HepG2 (cell line): Measurements from ENCODE around the gene ELL. TPM values are rescaled to one million over a fixed set of nuclear protein-coding genes. Genes with fewer than 3 reads are reported as not detected.
A peak's percentile ranks its signal among the peaks of the same experiment; 100 is the strongest.

Source experiments
- BCL3 ChIP-seq: sonication (generic); formaldehyde crosslinking; IDR thresholded peaks from 2 replicates; pipeline ENCODE4 v1.5.1; 2020; ENCODE audit warnings: mild to moderate bottlenecking, missing genetic modification reagents, moderate library complexity
- HNF4G ChIP-seq, 2 experiments: sonication (generic) in 1 of 2; formaldehyde crosslinking in 1 of 2; IDR thresholded peaks; 2 replicates each; pipeline versions ENCODE4 v1.4.0 to v1.6.1; 2011 to 2020; ENCODE audit warnings: borderline replicate concordance in 2 of 2, low read depth in 2 of 2, mild to moderate bottlenecking in 2 of 2, low read length in 1 of 2, missing genetic modification reagents in 1 of 2, moderate library complexity in 1 of 2
- IKZF4 ChIP-seq: sonication (generic); formaldehyde crosslinking; IDR thresholded peaks from 2 replicates; pipeline ENCODE4 v1.5.1; 2020; ENCODE audit warnings: borderline replicate concordance, mild to moderate bottlenecking, low read depth, missing genetic modification reagents; ENCODE audit errors: not compliant biosample characterization
- IRF2 ChIP-seq: IDR thresholded peaks from 2 replicates; pipeline ENCODE4 v1.6.1; 2018; ENCODE audit warnings: missing genetic modification reagents, missing compliant biosample characterization
- IRX3 ChIP-seq: sonication (generic); formaldehyde crosslinking; IDR thresholded peaks from 2 replicates; pipeline ENCODE4 v1.8.1; 2023; ENCODE audit warnings: mild to moderate bottlenecking, low read depth, missing genetic modification reagents, borderline replicate concordance
- JUNB ChIP-seq: sonication (generic); formaldehyde crosslinking; IDR thresholded peaks from 2 replicates; pipeline ENCODE4 v1.8.0; 2022; ENCODE audit warnings: missing genetic modification reagents, mild to moderate bottlenecking, borderline replicate concordance
- KMT2B ChIP-seq: IDR thresholded peaks from 2 replicates; pipeline ENCODE4 v1.6.1; 2016; ENCODE audit warnings: missing genetic modification reagents, missing compliant biosample characterization
- NR3C1 ChIP-seq: sonication (generic); formaldehyde crosslinking; IDR thresholded peaks from 2 replicates; pipeline ENCODE4 v1.4.0; 2020; ENCODE audit warnings: missing genetic modification reagents
- PATZ1 ChIP-seq: sonication (generic); formaldehyde crosslinking; IDR thresholded peaks from 2 replicates; pipeline ENCODE4 v1.4.0; 2020; ENCODE audit warnings: missing genetic modification reagents
- RAD21 ChIP-seq: fragments of 450-650 bp; formaldehyde crosslinking; IDR thresholded peaks from 2 replicates; pipeline ENCODE4 v1.5.0; 2020; ENCODE audit warnings: mild to moderate bottlenecking
- RBFOX2 ChIP-seq: fragments of 200-400 bp; formaldehyde crosslinking; IDR thresholded peaks from 2 replicates; pipeline ENCODE4 v1.6.1; 2017; ENCODE audit warnings: low read depth, mild to moderate bottlenecking, low read length
- ZMAT3 ChIP-seq: sonication (generic); formaldehyde crosslinking; conservative IDR thresholded peaks from 2 replicates; pipeline ENCODE4 v1.7.0; 2021; ENCODE audit warnings: missing genetic modification reagents
- ZNF281 ChIP-seq: sonication (generic); formaldehyde crosslinking; IDR thresholded peaks from 2 replicates; pipeline ENCODE4 v1.4.0; 2020; ENCODE audit warnings: missing genetic modification reagents, borderline replicate concordance
- ZNF350 ChIP-seq: sonication (generic); formaldehyde crosslinking; IDR thresholded peaks from 2 replicates; pipeline ENCODE4 v1.4.0; 2020; ENCODE audit warnings: mild to moderate bottlenecking, low read depth, missing genetic modification reagents, borderline replicate concordance
- ZNF446 ChIP-seq: sonication (generic); formaldehyde crosslinking; IDR thresholded peaks from 2 replicates; pipeline ENCODE4 v1.5.0; 2020; ENCODE audit warnings: mild to moderate bottlenecking, missing genetic modification reagents
- ZNF563 ChIP-seq: sonication (generic); formaldehyde crosslinking; IDR thresholded peaks from 2 replicates; pipeline ENCODE4 v1.8.0; 2022; ENCODE audit warnings: mild to moderate bottlenecking, moderate library complexity, missing genetic modification reagents
- ZNF772 ChIP-seq: sonication (generic); formaldehyde crosslinking; IDR thresholded peaks from 2 replicates; pipeline ENCODE4 v1.5.0; 2020; ENCODE audit warnings: mild to moderate bottlenecking, missing genetic modification reagents
- ZNF784 ChIP-seq: sonication (generic); formaldehyde crosslinking; IDR thresholded peaks from 2 replicates; pipeline ENCODE4 v1.5.1; 2020; ENCODE audit warnings: missing genetic modification reagents, mild to moderate bottlenecking, borderline replicate concordance
- ZNF878 ChIP-seq: sonication (generic); formaldehyde crosslinking; IDR thresholded peaks from 2 replicates; pipeline ENCODE4 v1.8.1; 2023; ENCODE audit warnings: mild to moderate bottlenecking, missing genetic modification reagents, moderate library complexity
- polyA plus RNA-seq, 8 experiments: library from polyadenylated mRNA; depleted of rRNA in 3 of 8; stranded (reverse) in 7 of 8; unstranded in 1 of 8; fragments of >200 nt; fragmentation: Illumina TruSeq in 4 of 8; extraction: Trizol in 4 of 8; gene quantifications; 2 replicates each; pipeline versions ENCODE4 v1.2.1 to v1.2.3, GENCODE V29; 2011 to 2016; ENCODE audit warnings: low read depth in 4 of 8, missing spikeins in 1 of 8, mixed read lengths in 1 of 8; ENCODE audit not compliant: insufficient read depth in 1 of 8
- total RNA-seq, 5 experiments: library from RNA; depleted of rRNA; stranded (reverse); fragments of >200 nt; fragmentation: Illumina TruSeq; extraction: Trizol; gene quantifications; 2 replicates each; pipeline ENCODE4 v1.2.3, GENCODE V29; 2016; ENCODE audit warnings: low read depth in 1 of 5
- TF ChIP-seq, protein P1 (sequence below): sonication (generic); formaldehyde crosslinking; IDR thresholded peaks from 2 replicates; pipeline ENCODE4 v1.5.0; 2020; ENCODE audit warnings: missing genetic modification reagents

Gene ELL
- total and polyA plus RNA-seq, 2 of the 13 experiments (the other 11 are each of a cell fraction or from before 2014, with no cell fraction given) = 3.7 to 5.4 TPM

DNA sequence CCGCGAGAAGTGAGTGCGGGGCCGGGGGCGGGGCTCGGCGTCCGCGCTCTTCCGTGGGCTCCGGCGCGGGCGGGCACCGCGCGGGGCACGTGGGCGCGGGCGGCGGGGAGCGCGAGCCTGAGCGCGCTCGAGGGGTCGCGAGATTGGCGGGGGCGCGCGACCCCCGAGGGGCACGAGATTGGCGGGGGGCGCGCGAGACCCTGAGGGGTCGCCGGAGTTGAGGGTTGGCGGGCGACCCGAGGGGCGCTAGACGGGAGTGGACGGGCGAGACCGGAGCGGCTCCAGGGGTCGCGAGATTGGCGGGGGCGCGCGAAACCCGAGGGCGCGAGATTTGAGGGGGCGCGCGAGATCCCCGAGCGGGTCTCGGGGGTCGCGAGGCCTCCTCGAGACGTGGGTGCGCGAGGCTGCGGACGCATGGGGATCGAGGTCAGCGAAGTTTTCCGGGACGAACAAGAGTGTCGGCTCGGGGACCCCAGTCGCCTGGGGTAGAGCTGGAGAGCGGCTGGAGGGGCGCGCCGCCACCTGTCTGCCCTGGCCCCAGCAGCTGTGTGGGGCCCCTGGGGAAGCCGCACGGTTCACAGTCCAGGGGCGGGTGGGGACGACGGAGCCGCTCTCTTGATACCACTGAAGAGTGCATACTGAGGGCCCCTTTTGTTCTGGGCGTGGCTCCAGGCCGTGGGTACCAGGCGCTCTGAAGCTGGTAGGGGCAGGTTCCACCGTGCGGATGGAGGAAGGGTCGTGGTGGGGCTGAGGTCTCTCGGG, 102.0 kb downstream of the ELL start (continued):
- no peak for TF ChIP-seq ZNF281
- no peak for TF ChIP-seq IRX3 (CRISPR knock-in tag)
- no peak for TF ChIP-seq KMT2B (CRISPR knock-in tag)
- TF ChIP-seq HNF4G (IDR thresholded peaks at IDR 0.05; ENCODE audit: borderline replicate concordance, low read depth, low read length) = peak; percentile 15; the same call in 1 of the 2 replicates
- TF ChIP-seq HNF4G (CRISPR knock-in tag; IDR thresholded peaks at IDR 0.05; ENCODE audit: borderline replicate concordance, low read depth) = no peak
- TF ChIP-seq ZNF563 (CRISPR knock-in tag) = peak; percentile 20; the same call in 1 of the 2 replicates
- TF ChIP-seq RAD21 (CRISPR knock-in tag) = 0 out of 2 replicates have a peak, but pooled peaks have one; percentile 29
- TF ChIP-seq IRF2 (CRISPR knock-in tag) = no peak
- TF ChIP-seq PATZ1 (CRISPR knock-in tag) = peak; percentile 86
- no peak for TF ChIP-seq NR3C1
- TF ChIP-seq ZNF446 (CRISPR knock-in tag) = peak; percentile 78; the same call in 1 of the 2 replicates
- TF ChIP-seq BCL3 = no peak; the same call in 1 of the 2 replicates
- TF ChIP-seq ZNF350 (CRISPR knock-in tag) = peak; percentile 45; the same call in 1 of the 2 replicates
- TF ChIP-seq ZNF878 (CRISPR knock-in tag) = no peak
- TF ChIP-seq ZMAT3 = peak; percentile 74; the same call in 1 of the 2 replicates
- TF ChIP-seq ZNF784 (CRISPR knock-in tag) = 0 out of 2 replicates have a peak, but pooled peaks have one; percentile 30
- peak; percentile 88 for TF ChIP-seq ZNF772 (CRISPR knock-in tag)
- TF ChIP-seq, protein P1, sequence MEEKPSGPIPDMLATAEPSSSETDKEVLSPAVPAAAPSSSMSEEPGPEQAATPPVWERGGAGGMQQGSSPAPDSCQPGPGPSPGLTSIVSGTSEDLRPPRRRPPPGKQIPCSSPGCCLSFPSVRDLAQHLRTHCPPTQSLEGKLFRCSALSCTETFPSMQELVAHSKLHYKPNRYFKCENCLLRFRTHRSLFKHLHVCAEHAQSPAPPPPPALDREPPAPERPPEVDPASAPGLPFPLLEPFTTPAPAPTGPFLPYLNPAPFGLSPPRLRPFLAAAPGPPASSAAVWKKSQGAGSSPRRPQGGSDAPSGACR (CRISPR knock-in tag) = 0 out of 2 replicates have a peak, but pooled peaks have one; percentile 57
- no peak for TF ChIP-seq JUNB (CRISPR knock-in tag)
- peak; percentile 71; the same call in 1 of the 2 replicates for TF ChIP-seq RBFOX2
- TF ChIP-seq IKZF4 (CRISPR knock-in tag) = no peak
